Heart left ventricle (tissue), 16 donors: ENCODE results near the gene PCDHGB1. TPM values are rescaled to one million over a fixed set of nuclear protein-coding genes. Genes with fewer than 3 reads are reported as not detected.

ENCODE experiments used
- ATAC-seq, 4 donors: fragments of 200-7000 bp; cut with Tn5 transposase; one replicate each; pipeline ENCODE4 v1.9.1; 2020 to 2022; ENCODE audit warnings: moderate library complexity in 4 of 4, mild to moderate bottlenecking in 3 of 4, moderate number of reproducible peaks in 1 of 4
- DNase-seq, 5 donors: peaks; one replicate each; pipeline ENCODE4 v3.0.0-alpha.2; 2020
- H3K27ac ChIP-seq, 12 donors: fragments of 200-600 bp; sonication (generic) in 4 of 12; one replicate each; pipeline versions ENCODE4 v1.5.0 to v1.8.0; 2016 to 2022; ENCODE audit warnings: mild to moderate bottlenecking in 2 of 12
- H3K27me3 ChIP-seq, 9 donors: fragments of 200-600 bp; sonication (generic) in 2 of 9; one replicate each; pipeline versions ENCODE4 v1.5.1 to v1.8.0; 2016 to 2022; ENCODE audit warnings: mild to moderate bottlenecking in 3 of 9
- H3K36me3 ChIP-seq, 9 donors: fragments of 200-600 bp; sonication (generic) in 2 of 9; one replicate each; pipeline versions ENCODE4 v1.5.0 to v1.8.0; 2018 to 2022; ENCODE audit warnings: mild to moderate bottlenecking in 2 of 9
- H3K4me1 ChIP-seq, 12 donors: fragments of 200-600 bp; sonication (generic) in 4 of 12; one replicate each; pipeline versions ENCODE4 v1.5.0 to v1.8.0; 2016 to 2022; ENCODE audit warnings: mild to moderate bottlenecking in 3 of 12
- H3K4me3 ChIP-seq, 12 donors: fragments of 200-600 bp; sonication (generic) in 4 of 12; one replicate each; pipeline versions ENCODE4 v1.5.0 to v1.8.0; 2017 to 2022; ENCODE audit warnings: mild to moderate bottlenecking in 9 of 12, moderate library complexity in 4 of 12
- H3K9me3 ChIP-seq, 12 donors: fragments of 200-600 bp; sonication (generic) in 4 of 12; one replicate each; pipeline versions ENCODE4 v1.5.0 to v1.8.0; 2016 to 2022; ENCODE audit warnings: mild to moderate bottlenecking in 1 of 12
- POLR2A ChIP-seq, 2 donors: fragments of 450-650 bp; IDR thresholded peaks; one replicate each; pipeline ENCODE4 v1.6.1; 2017; ENCODE audit warnings: antibody characterized with exemption in 2 of 2, mild to moderate bottlenecking in 2 of 2, moderate library complexity in 2 of 2
- WGBS, 4 donors: extraction: QIAGEN DNeasy Blood & Tissue Kit in 2 of 4; methylation state at CpG; one replicate each; pipeline versions ENCODE4 v1.1.5 to v1.1.7; 2013 to 2018; 5-methylcytosine and 5-hydroxymethylcytosine counted together
- intact Hi-C, 10 donors: fragments of 100-400 bp; cut with DNase I; formaldehyde crosslinking; loops; one replicate each; pipeline versions ENCODE4 v1.11.1 to v1.14.2; 2022
- polyA plus RNA-seq, 2 donors: library from polyadenylated mRNA; stranded (reverse); fragments of 200-250 nt; gene quantifications; one replicate each; pipeline ENCODE4 v1.2.3, GENCODE V29; 2013
- total RNA-seq, 9 donors: library from RNA; depleted of rRNA in 2 of 9; stranded (reverse); fragments of >200 nt in 2 of 9; fragmentation: NEBNext Ultra II Directional in 3 of 9; extraction: Animal tissue kit (Norgen Biotek cat#: 25700) in 3 of 9; gene quantifications; one replicate each; pipeline versions ENCODE4 v1.1.0 to v1.2.4, GENCODE V29; 2016 to 2023
- TF ChIP-seq, protein P1 (sequence below), 12 donors: fragments of 200-600 bp; sonication (generic) in 4 of 12; IDR thresholded peaks; one replicate each; pipeline versions ENCODE4 v1.5.0 to v1.8.0; 2018 to 2022; ENCODE audit warnings: antibody characterized with exemption in 12 of 12, mild to moderate bottlenecking in 5 of 12
- donor health status: ischemic (EF 13 %, LVEDD 7.1; RV severe dilation, severe dysfunction).
- donor health status: healthy with polysubstance abuse.
- donor health status: DM: no; HTN: yes; CAD: no.
- donor health status: DM: no; HTN: no; CAD: no.
- donor health status: ischemic (EF 25% LVEDD 6.9; RV normal size, moderate dysfunction).
- donor health status: ischemic (EF 25% LVEDD 5.7; RV mildly dilated, moderate dysfunction).
- donor health status: healthy.
- donor health status: DM: yes; HTN: yes; CAD: no.
- donor health status: ischemic (EF 35%, LVEDD 5.7; RV mildly dilated, moderate dysfunction).
- donor health status: nonischemic (EF 11% LVEDD 7.7; RV severe dilation, severe dysfunction).
- donor health status: DM: yes; HTN: yes; CAD: no.
- donor health status: PGD.
- donor health status: ischemic (EF 29% LVEDD 5.4; RV normal size, mild dysfunction).
- donor health status: nonischemic (EF 23%, LVEDD 6.1; RV moderate dilation, normal function).

The PCDHGB1 gene
- total and polyA plus RNA-seq, 11 donors, result 0.85 to 11.9 (median 8.6) TPM

DNA sequence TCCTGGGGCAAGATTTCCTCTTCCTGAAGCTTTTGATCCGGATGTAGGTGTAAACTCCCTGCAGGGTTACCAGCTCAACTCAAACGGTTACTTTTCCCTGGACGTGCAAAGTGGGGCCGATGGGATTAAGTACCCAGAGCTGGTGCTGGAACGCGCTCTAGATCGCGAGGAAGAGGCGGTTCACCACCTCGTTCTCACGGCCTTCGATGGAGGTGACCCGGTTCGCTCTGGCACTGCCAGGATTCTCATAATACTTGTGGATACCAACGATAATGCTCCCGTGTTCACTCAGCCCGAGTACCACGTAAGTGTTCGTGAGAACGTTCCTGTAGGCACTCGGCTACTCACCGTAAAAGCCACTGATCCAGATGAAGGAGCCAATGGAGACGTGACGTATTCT, 5.7 kb downstream of the PCDHGB1 start:
- ATAC-seq (no peak), DNase-seq (no peak)
- Histone ChIP-seq H3K4me1 (peaks cover 0 to 16% (median 0%) of the 10 kb centered on the region in 12 donors), H3K27me3 (peaks cover 0 to 13% (median 0%) of the 10 kb centered on the region in 9 donors), H3K9me3 (peaks cover 0 to 98% (median 72%) of the 10 kb centered on the region in 12 donors), H3K27ac (no peak overlapping the region), H3K4me3 (peak overlapping the region in 7 of 12 donors; percentile 13 to 42 (median 35)), H3K36me3 (peaks cover 0 to 26% (median 0%) of the 10 kb centered on the region in 9 donors)
- WGBS, 4 donors, result 47 to 65% (median 60%) methylated on average over 24 of the region's 24 CpGs
- TF ChIP-seq POLR2A (IDR thresholded peaks at IDR 0.05), result no peak
- TF ChIP-seq, protein P1, sequence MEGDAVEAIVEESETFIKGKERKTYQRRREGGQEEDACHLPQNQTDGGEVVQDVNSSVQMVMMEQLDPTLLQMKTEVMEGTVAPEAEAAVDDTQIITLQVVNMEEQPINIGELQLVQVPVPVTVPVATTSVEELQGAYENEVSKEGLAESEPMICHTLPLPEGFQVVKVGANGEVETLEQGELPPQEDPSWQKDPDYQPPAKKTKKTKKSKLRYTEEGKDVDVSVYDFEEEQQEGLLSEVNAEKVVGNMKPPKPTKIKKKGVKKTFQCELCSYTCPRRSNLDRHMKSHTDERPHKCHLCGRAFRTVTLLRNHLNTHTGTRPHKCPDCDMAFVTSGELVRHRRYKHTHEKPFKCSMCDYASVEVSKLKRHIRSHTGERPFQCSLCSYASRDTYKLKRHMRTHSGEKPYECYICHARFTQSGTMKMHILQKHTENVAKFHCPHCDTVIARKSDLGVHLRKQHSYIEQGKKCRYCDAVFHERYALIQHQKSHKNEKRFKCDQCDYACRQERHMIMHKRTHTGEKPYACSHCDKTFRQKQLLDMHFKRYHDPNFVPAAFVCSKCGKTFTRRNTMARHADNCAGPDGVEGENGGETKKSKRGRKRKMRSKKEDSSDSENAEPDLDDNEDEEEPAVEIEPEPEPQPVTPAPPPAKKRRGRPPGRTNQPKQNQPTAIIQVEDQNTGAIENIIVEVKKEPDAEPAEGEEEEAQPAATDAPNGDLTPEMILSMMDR (IDR thresholded peaks at IDR 0.05), result no peak
- intact Hi-C loops, result loop anchor here in 1 of 10 donors (10.0 kb wide), 1 partner anchor 169 kb away; no protein-coding TSS in a partner anchor

DNA sequence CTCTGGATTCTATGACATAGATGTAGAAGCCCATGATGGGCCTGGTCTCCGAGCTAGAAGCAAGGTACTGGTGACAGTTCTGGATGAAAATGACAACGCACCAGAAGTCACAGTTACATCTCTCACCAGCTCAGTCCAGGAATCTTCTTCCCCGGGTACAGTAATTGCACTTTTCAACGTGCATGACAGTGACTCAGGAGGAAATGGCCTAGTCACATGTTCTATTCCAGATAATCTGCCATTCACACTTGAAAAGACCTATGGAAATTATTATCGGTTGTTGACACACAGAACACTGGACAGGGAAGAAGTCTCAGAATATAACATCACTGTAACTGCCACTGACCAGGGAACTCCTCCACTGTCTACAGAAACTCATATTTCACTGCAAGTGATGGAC, 6.2 kb downstream of the PCDHGB1 start:
- WGBS, 4 donors, result 61 to 77% (median 70%) methylated on average over 5 of the region's 5 CpGs

DNA sequence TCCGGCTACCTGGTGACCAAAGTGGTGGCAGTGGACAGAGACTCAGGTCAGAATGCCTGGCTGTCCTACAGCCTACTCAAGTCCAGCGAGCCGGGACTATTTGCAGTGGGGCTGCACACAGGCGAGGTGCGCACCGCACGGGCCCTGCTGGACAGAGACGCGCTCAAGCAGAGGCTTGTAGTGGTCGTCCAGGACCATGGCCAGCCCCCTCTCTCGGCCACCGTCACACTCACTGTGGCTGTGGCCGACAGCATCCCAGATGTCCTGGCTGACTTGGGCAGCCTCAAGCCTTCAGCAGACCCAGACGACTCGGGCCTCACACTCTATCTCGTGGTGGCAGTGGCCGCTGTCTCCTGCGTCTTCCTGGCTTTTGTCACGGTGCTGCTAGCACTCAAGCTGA, 7.1 kb downstream of the PCDHGB1 start:
- no peak for TF ChIP-seq POLR2A (IDR thresholded peaks at IDR 0.05)
- TF ChIP-seq, protein P1 (IDR thresholded peaks at IDR 0.05), result no peak
- H3K27me3 ChIP-seq, result peaks cover 0 to 15% (median 0%) of the 10 kb centered on the region in 9 donors
- WGBS, 4 donors, result 39 to 65% (median 53%) methylated on average over 18 to 19 of the region's 19 CpGs
- H3K36me3 ChIP-seq, result peaks cover 0 to 20% (median 0%) of the 10 kb centered on the region in 9 donors
- peaks cover 0 to 19% (median 0%) of the 10 kb centered on the region in 12 donors for H3K4me1 ChIP-seq
- H3K4me3 ChIP-seq, result no peak overlapping the region
- intact Hi-C loops, result loop anchor here in 1 of 10 donors (10.0 kb wide), 1 partner anchor 168 kb away; no protein-coding TSS in a partner anchor
- ATAC-seq (peak in 3 of 4 donors; percentile 30 to 40 (median 32)), DNase-seq (no peak)
- peaks cover 0 to 98% (median 72%) of the 10 kb centered on the region in 12 donors for H3K9me3 ChIP-seq
- H3K27ac ChIP-seq, result no peak overlapping the region

More for the DNA sequence above, 6.2 kb downstream of the PCDHGB1 start:
- Histone ChIP-seq H3K9me3 (peaks cover 0 to 98% (median 73%) of the 10 kb centered on the region in 12 donors), H3K27ac (no peak overlapping the region), H3K4me1 (peaks cover 0 to 15% (median 0%) of the 10 kb centered on the region in 12 donors), H3K4me3 (no peak overlapping the region), H3K27me3 (peaks cover 0 to 13% (median 0%) of the 10 kb centered on the region in 9 donors), H3K36me3 (peaks cover 0 to 21% (median 0%) of the 10 kb centered on the region in 9 donors)
- TF ChIP-seq POLR2A (IDR thresholded peaks at IDR 0.05), result no peak
- no peak for ATAC-seq
- intact Hi-C loops, result loop anchor here in 1 of 10 donors (10.0 kb wide), 1 partner anchor 169 kb away; no protein-coding TSS in a partner anchor
- no peak for DNase-seq

DNA sequence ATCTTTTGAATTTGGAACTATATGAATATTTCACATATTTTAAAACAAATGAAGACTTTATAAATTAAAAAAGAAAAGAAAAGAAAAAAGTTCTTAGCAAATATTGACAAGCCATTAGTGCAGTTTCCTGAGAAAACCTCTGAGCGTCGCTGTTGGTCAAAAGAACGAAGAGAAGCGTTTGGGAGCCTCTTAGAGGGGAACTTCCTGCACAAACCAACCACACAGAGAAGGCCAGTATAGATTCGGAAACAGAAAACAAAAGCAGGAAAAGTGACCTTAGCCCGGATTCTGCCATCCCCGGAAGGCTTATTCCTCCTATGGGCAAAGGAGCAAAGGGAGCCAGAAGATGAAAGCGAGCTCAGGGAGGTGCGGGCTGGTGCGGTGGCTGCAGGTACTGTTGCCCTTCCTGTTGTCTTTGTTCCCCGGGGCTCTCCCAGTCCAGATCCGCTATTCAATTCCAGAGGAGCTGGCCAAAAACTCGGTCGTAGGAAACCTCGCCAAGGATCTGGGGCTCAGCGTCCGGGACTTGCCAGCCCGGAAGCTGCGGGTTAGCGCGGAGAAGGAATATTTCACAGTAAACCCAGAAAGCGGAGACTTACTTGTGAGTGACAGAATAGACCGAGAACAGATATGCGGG, 10.0 kb downstream of the PCDHGB1 start, which contains the start of gene PCDHGB2:
Gene PCDHGB2 (plus strand): TSS at position 205 of the 637 bp plus-strand sequence. CDS start 142 bp downstream, at position 347.
- 13 to 31% (median 24%) methylated on average over 22 to 24 of the region's 24 CpGs for WGBS, 4 donors

More for the DNA sequence above, 10.0 kb downstream of the PCDHGB1 start, which contains the start of gene PCDHGB2:
- Histone ChIP-seq H3K36me3 (peaks cover 0 to 20% (median 0%) of the 10 kb centered on the region in 9 donors), H3K4me1 (peaks cover 0 to 33% (median 0%) of the 10 kb centered on the region in 12 donors), H3K4me3 (peak within 1 kb of the TSS in 10 of 12 donors; percentile 2 to 50 (median 38)), H3K27ac (peak within 1 kb of the TSS in 6 of 12 donors; percentile 4 to 61 (median 27)), H3K9me3 (peaks cover 0 to 98% (median 83%) of the 10 kb centered on the region in 12 donors), H3K27me3 (peaks cover 0 to 27% (median 0%) of the 10 kb centered on the region in 9 donors)
- no peak for DNase-seq
- peak; percentile 19 to 59 (median 38) for ATAC-seq
- TF ChIP-seq, protein P1 (IDR thresholded peaks at IDR 0.05), result peak in 10 of 12 donors; percentile 28 to 58 (median 48)
- no peak for TF ChIP-seq POLR2A (IDR thresholded peaks at IDR 0.05)
- intact Hi-C loops, result loop anchor here in 4 of 10 donors (5.0 to 10.0 kb wide), 3 partner anchors 52 to 165 kb away; partner anchors contain the start of genes PCDHGA10 (in 3 of the 4) and PCDHGB7 (in 2 of the 4)
